Ammon's horn (tissue), 1 donor: ENCODE data around the gene ZNF813.
"Not testable (repeated sequence)": the region's sequence is repeated elsewhere in the genome, so short reads cannot be mapped to it uniquely, and the experiment has no call there.

Experiments
- DNase-seq: peaks from one replicate; pipeline ENCODE4 v3.0.0-alpha.2; 2016; ENCODE audit warnings: low spot score

Gene ZNF813

GRCh38 chr19:53483751-53484150 lies 16.2 kb downstream of the ZNF813 start:
- not testable (repeated sequence) for DNase-seq

- no peak for DNase-seq
Measured at GRCh38 chr19:53485046-53486004, 17.8 kb downstream of the ZNF813 start.

- no peak for DNase-seq
Measured at GRCh38 chr19:53492153-53492552, 24.6 kb downstream of the ZNF813 start.

GRCh38 chr19:53497311-53498023 lies 29.9 kb downstream of the ZNF813 start:
- not testable (repeated sequence) for DNase-seq

GRCh38 chr19:53498024-53498395 lies 30.5 kb downstream of the ZNF813 start:
- not testable (repeated sequence) for DNase-seq

- DNase-seq: not testable (repeated sequence)
Measured at GRCh38 chr19:53503151-53503550, 35.6 kb downstream of the ZNF813 start.

- DNase-seq: peak; percentile 35
Measured at GRCh38 chr19:53503671-53504364, 36.3 kb downstream of the ZNF813 start.

- peak; percentile 39 for DNase-seq
Measured at GRCh38 chr19:53504365-53504703, 36.8 kb downstream of the ZNF813 start.

GRCh38 chr19:53504885-53505284 lies 37.4 kb downstream of the ZNF813 start:
- no peak for DNase-seq

- DNase-seq: no peak
Measured at GRCh38 chr19:53506728-53507127, 39.2 kb downstream of the ZNF813 start.

- DNase-seq: no peak
Measured at GRCh38 chr19:53507523-53508442, 40.2 kb downstream of the ZNF813 start.

- DNase-seq: no peak
Measured at GRCh38 chr19:53509443-53509842, 41.9 kb downstream of the ZNF813 start.

- no peak for DNase-seq
Measured at GRCh38 chr19:53509845-53510244, 42.3 kb downstream of the ZNF813 start.

- no peak for DNase-seq
Measured at GRCh38 chr19:53511357-53511756, 43.8 kb downstream of the ZNF813 start.

GRCh38 chr19:53511933-53512374 lies 44.4 kb downstream of the ZNF813 start:
- peak; percentile 64 for DNase-seq

- DNase-seq: not testable (repeated sequence)
Measured at GRCh38 chr19:53515047-53515446, 47.5 kb downstream of the ZNF813 start.

- DNase-seq: no peak
Measured at GRCh38 chr19:53517114-53517741, 49.7 kb downstream of the ZNF813 start.

- DNase-seq: no peak
Measured at GRCh38 chr19:53518121-53518520, 50.6 kb downstream of the ZNF813 start.

GRCh38 chr19:53518716-53519115 lies 51.2 kb downstream of the ZNF813 start:
- no peak for DNase-seq

GRCh38 chr19:53519446-53519845 lies 51.9 kb downstream of the ZNF813 start:
- no peak for DNase-seq

GRCh38 chr19:53520163-53520546 lies 52.6 kb downstream of the ZNF813 start:
- DNase-seq: peak; percentile 7
